ENCODE data around the gene EXOC4. TPM values are rescaled to one million over a fixed set of nuclear protein-coding genes. Genes with fewer than 3 reads are reported as not detected.

Gene EXOC4
- total RNA-seq, 1 experiment from 2014 or later = 111 TPM

DNA sequence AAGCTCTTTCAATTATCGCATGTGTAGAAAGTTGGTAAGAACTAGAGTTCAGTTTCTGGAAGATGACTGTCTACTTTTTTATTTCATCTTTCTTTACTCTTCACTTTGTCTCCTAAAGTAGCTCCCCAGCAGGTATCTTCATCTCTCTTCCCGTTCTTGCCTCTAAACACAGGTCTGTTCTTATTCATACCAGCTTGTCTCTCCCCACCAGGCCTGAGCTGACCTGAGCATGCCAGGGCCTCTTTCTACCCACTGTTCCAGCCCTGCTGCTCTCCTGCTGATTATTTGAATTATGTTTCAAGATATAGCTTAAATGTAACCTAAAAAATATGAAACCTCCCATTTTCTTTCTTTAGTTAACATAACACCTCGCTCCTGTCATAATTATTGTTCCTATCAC lies 488.2 kb downstream of the EXOC4 start:
- no peak overlapping the region for H3K9ac ChIP-seq (ENCODE audit: low read length)

DNA sequence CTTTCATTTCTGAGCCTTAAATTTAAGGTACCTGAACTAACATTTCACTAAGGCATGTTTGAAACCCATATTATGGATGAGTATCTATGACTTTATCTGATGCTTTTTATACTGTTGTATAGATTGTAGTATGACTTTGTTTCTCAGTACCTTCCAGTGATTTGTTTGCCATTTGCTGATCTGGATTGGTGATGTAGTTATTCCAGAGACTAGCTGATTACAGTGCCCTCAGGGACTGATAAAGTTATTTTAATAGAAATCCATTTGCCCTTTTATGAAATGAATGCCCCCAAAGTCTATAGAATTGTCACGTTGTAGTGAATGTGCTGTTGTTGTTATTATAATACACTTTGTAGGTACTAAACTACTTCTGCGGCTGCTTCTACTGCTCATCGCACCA lies 488.8 kb downstream of the EXOC4 start:
- no peak overlapping the region for H3K27ac ChIP-seq (ENCODE audit: low read length)
- H3K4me1 ChIP-seq (ENCODE audit: low read length) = no peaks in the 10 kb centered on the region
- no peaks in the 10 kb centered on the region for H3K79me2 ChIP-seq (ENCODE audit: low read length)
- H3K36me3 ChIP-seq (ENCODE audit: insufficient read depth, low read length) = no peaks in the 10 kb centered on the region
- no peaks in the 10 kb centered on the region for H3K9me3 ChIP-seq (ENCODE audit: low read length)
- H4K20me1 ChIP-seq (ENCODE audit: insufficient read depth, low read depth, low read length) = 0 out of 2 replicates have a peak, but pooled peaks cover 4% of the 10 kb centered on the region
- no peak overlapping the region for H3K9ac ChIP-seq (ENCODE audit: low read length)
- no peak for DNase-seq
- no peaks in the 10 kb centered on the region for H3K27me3 ChIP-seq (ENCODE audit: low read length)
- H3K9me2 ChIP-seq (replicated peaks; ENCODE audit: insufficient read depth, low read length) = no peaks in the 10 kb centered on the region
- H3K4me3 ChIP-seq (ENCODE audit: low read length) = no peak overlapping the region
- H2AFZ ChIP-seq (ENCODE audit: low read length) = no peak overlapping the region
- no peak overlapping the region for H3K4me2 ChIP-seq (ENCODE audit: low read depth, low read length, poor library complexity, severe bottlenecking)

More for the DNA sequence above, 488.2 kb downstream of the EXOC4 start:
- no peak overlapping the region for H2AFZ ChIP-seq (ENCODE audit: low read length)
- DNase-seq = no peak
- H4K20me1 ChIP-seq (ENCODE audit: insufficient read depth, low read depth, low read length) = 0 out of 2 replicates have a peak, but pooled peaks cover 4% of the 10 kb centered on the region
- no peaks in the 10 kb centered on the region for H3K4me1 ChIP-seq (ENCODE audit: low read length)
- no peak overlapping the region for H3K27ac ChIP-seq (ENCODE audit: low read length)
- H3K36me3 ChIP-seq (ENCODE audit: insufficient read depth, low read length) = no peaks in the 10 kb centered on the region
- H3K27me3 ChIP-seq (ENCODE audit: low read length) = no peaks in the 10 kb centered on the region
- no peak overlapping the region for H3K4me2 ChIP-seq (ENCODE audit: low read depth, low read length, poor library complexity, severe bottlenecking)
- H3K9me2 ChIP-seq (replicated peaks; ENCODE audit: insufficient read depth, low read length) = no peaks in the 10 kb centered on the region
- no peaks in the 10 kb centered on the region for H3K79me2 ChIP-seq (ENCODE audit: low read length)
- H3K4me3 ChIP-seq (ENCODE audit: low read length) = no peak overlapping the region
- H3K9me3 ChIP-seq (ENCODE audit: low read length) = no peaks in the 10 kb centered on the region

DNA sequence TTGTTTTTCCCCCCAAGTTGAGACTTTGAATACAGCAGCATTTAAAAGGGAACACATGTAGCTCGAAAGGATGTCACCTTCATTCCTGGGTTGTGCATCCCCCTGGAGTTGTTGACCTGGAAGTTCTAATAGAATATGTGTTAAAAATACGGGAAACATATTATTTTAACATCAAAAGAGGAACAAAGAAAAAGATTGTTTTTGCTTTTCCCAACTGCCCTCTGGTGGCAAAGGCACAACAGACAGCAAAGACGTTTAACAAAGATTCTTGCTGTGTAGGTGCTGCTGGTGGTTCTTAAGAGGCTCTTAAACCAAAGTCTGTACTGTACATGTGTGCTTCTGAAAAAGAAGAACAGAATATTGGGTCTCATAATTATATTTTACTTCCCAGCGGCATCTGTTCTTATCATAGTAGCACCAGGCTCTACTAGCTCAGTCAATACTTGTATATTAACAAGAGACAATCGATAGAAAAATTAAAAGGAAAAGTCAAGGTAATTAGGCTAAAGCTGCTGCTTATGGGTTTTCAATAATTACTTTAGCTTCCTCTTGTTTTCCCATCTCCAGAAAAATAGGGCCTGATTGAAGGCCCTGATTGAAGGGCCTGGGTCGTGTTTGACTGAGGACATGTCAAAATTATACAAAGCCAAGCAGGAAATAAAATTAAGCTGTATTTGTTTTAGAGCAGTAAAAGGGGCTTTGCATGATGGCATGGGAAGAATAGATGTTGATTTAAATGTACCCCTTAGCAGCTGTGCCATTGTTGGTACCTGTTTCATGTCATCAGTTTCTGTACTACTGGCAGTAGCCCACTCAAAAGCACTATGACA lies 490.0 kb downstream of the EXOC4 start:
- no peaks in the 10 kb centered on the region for H3K36me3 ChIP-seq (ENCODE audit: insufficient read depth, low read length)
- peak; percentile 65 for DNase-seq

DNA sequence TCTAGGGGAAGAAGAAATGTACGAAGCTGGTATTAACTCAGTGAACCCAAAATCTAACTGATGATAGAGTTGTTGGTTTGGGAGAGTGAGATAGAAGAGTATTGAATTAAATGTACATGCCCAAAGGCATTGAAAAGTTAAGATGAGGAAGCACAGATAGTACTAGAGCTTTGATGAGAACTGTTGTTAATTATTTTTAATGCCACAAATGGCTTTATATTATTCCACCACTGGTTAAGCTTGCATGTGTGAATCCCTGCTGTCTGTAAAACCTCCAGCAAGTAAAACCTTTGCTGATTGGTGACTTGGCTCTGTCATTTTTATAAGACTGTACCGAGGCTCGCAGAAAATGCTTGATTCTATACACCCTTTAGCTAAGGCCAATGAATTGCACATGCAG lies 491.6 kb downstream of the EXOC4 start:
- Histone ChIP-seq H3K9me3 (ENCODE audit: low read length) (no peaks in the 10 kb centered on the region), H3K4me1 (ENCODE audit: low read length) (no peaks in the 10 kb centered on the region), H3K4me3 (ENCODE audit: low read length) (no peak overlapping the region), H3K9me2 (replicated peaks; ENCODE audit: insufficient read depth, low read length) (no peaks in the 10 kb centered on the region), H3K79me2 (ENCODE audit: low read length) (no peaks in the 10 kb centered on the region), H3K9ac (ENCODE audit: low read length) (no peak overlapping the region), H3K36me3 (ENCODE audit: insufficient read depth, low read length) (no peaks in the 10 kb centered on the region), H2AFZ (ENCODE audit: low read length) (no peak overlapping the region), H3K27me3 (ENCODE audit: low read length) (no peaks in the 10 kb centered on the region), H3K4me2 (ENCODE audit: low read depth, low read length, poor library complexity, severe bottlenecking) (no peak overlapping the region), H3K27ac (ENCODE audit: low read length) (no peak overlapping the region), H4K20me1 (ENCODE audit: insufficient read depth, low read depth, low read length) (0 out of 2 replicates have a peak, but pooled peaks cover 4% of the 10 kb centered on the region)
- no peak for DNase-seq

More for the DNA sequence above, 490.0 kb downstream of the EXOC4 start:
- H3K9ac ChIP-seq (ENCODE audit: low read length) = no peak overlapping the region
- H2AFZ ChIP-seq (ENCODE audit: low read length) = no peak overlapping the region
- H3K4me2 ChIP-seq (ENCODE audit: low read depth, low read length, poor library complexity, severe bottlenecking) = no peak overlapping the region
- H3K9me3 ChIP-seq (ENCODE audit: low read length) = no peaks in the 10 kb centered on the region
- no peak overlapping the region for H3K4me3 ChIP-seq (ENCODE audit: low read length)
- H4K20me1 ChIP-seq (ENCODE audit: insufficient read depth, low read depth, low read length) = 0 out of 2 replicates have a peak, but pooled peaks cover 4% of the 10 kb centered on the region
- H3K9me2 ChIP-seq (replicated peaks; ENCODE audit: insufficient read depth, low read length) = no peaks in the 10 kb centered on the region
- H3K27ac ChIP-seq (ENCODE audit: low read length) = no peak overlapping the region
- H3K4me1 ChIP-seq (ENCODE audit: low read length) = no peaks in the 10 kb centered on the region
- no peaks in the 10 kb centered on the region for H3K79me2 ChIP-seq (ENCODE audit: low read length)
- H3K27me3 ChIP-seq (ENCODE audit: low read length) = no peaks in the 10 kb centered on the region

DNA sequence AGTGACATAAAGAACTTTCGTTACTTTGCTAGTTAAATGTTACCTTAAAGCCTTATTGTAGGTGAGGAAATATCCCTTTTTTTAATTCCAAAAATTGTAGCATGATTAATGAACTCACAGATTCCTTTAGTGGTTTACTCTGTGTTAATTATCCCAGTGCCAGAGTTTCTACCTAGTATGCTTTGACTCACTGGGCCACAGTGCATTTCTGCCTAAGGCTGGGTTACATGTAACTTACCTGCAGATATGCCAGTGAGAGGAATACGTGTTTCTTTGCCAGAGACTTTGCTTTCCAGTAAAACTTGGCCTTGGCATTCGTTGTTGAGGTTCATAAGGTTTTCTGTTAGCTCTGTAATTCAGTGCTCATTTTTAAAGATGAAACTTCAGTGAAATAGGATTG lies 493.4 kb downstream of the EXOC4 start:
- 0 out of 2 replicates have a peak, but pooled peaks cover 4% of the 10 kb centered on the region for H4K20me1 ChIP-seq (ENCODE audit: insufficient read depth, low read depth, low read length)
- no peak overlapping the region for H3K4me3 ChIP-seq (ENCODE audit: low read length)

DNA sequence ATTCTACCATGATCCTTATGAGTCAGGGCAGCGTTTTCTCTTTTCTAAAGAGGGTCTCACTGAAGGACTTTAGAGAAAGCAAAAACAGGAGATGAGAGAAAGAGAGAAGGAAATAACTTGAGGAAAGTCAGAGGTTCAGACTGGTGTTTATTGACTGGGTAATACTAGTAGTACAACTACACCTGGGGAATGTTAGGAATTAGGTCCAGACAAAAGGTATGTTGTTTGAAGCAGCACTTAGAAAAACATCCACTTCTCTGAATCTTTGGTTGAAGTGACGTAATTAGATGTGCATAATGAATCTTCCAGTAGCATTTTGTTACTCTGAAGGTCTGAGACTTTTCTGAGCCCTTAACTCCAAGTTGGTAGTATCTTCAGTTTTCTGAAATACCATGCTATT lies 494.0 kb downstream of the EXOC4 start:
- H3K79me2 ChIP-seq (ENCODE audit: low read length) = no peaks in the 10 kb centered on the region
- H2AFZ ChIP-seq (ENCODE audit: low read length) = no peak overlapping the region
- no peaks in the 10 kb centered on the region for H3K36me3 ChIP-seq (ENCODE audit: insufficient read depth, low read length)

More for the DNA sequence above, 493.4 kb downstream of the EXOC4 start:
- Histone ChIP-seq H2AFZ (ENCODE audit: low read length) (no peak overlapping the region), H3K27me3 (ENCODE audit: low read length) (no peaks in the 10 kb centered on the region), H3K4me1 (ENCODE audit: low read length) (no peaks in the 10 kb centered on the region), H3K4me2 (ENCODE audit: low read depth, low read length, poor library complexity, severe bottlenecking) (no peak overlapping the region), H3K9me2 (replicated peaks; ENCODE audit: insufficient read depth, low read length) (no peaks in the 10 kb centered on the region), H3K9ac (ENCODE audit: low read length) (no peak overlapping the region), H3K79me2 (ENCODE audit: low read length) (no peaks in the 10 kb centered on the region), H3K9me3 (ENCODE audit: low read length) (no peaks in the 10 kb centered on the region), H3K27ac (ENCODE audit: low read length) (no peak overlapping the region), H3K36me3 (ENCODE audit: insufficient read depth, low read length) (no peaks in the 10 kb centered on the region)
- DNase-seq = no peak

DNA sequence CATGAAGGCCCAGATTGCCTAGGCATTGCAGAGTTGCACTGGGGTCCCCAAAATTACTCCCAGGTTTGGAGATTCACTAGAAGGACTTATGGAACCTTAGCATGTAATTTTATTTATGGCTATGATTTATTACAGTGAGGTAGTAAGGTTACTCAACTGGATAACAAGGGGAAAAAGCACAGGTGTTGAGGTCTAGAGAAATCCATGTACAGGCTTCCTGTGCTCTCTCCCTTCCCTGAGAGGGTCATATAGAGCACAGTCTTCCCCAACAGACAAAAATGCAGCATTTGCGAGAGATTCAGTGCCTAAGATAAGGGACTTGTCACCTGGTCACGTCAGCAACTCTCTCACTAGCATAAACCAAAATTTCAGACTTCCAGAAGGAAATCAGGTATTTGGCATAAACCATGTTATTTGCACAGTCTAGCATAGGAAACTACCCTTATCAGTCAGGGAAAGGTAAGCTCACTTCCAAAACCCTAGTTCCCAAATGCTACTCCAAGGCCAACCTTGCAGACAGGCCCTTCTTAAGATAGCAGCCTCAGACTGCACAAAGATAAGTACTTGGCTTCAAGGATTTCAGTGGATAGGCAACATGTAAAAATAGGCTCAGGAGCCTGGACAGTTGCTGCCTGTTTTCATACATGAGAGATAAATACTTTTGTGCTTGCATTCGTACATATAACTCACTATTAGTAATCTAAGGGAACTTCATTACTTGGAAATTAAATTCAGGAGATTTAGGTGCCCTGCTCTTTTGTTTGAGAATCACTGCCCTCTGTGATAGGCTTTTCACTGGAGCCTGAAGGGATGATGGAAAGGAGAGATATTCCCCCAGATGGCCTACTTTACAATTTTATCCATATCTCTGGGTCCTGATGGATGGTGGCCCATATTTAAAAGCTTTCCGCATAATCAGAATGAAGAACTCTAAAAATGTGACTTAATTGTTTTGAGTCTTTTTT lies 495.8 kb downstream of the EXOC4 start:
- H3K27ac ChIP-seq (ENCODE audit: low read length) = no peak overlapping the region
- no peaks in the 10 kb centered on the region for H3K27me3 ChIP-seq (ENCODE audit: low read length)
- no peaks in the 10 kb centered on the region for H3K36me3 ChIP-seq (ENCODE audit: insufficient read depth, low read length)
- no peak for DNase-seq
- no peaks in the 10 kb centered on the region for H3K4me1 ChIP-seq (ENCODE audit: low read length)
- no peaks in the 10 kb centered on the region for H3K9me3 ChIP-seq (ENCODE audit: low read length)
- no peaks in the 10 kb centered on the region for H3K9me2 ChIP-seq (replicated peaks; ENCODE audit: insufficient read depth, low read length)
- no peak overlapping the region for H3K4me2 ChIP-seq (ENCODE audit: low read depth, low read length, poor library complexity, severe bottlenecking)
- H4K20me1 ChIP-seq (ENCODE audit: insufficient read depth, low read depth, low read length) = no peaks in the 10 kb centered on the region
- H3K79me2 ChIP-seq (ENCODE audit: low read length) = no peaks in the 10 kb centered on the region
- no peak overlapping the region for H2AFZ ChIP-seq (ENCODE audit: low read length)
- H3K9ac ChIP-seq (ENCODE audit: low read length) = no peak overlapping the region
- H3K4me3 ChIP-seq (ENCODE audit: low read length) = no peak overlapping the region

More for the DNA sequence above, 494.0 kb downstream of the EXOC4 start:
- Histone ChIP-seq H3K4me2 (ENCODE audit: low read depth, low read length, poor library complexity, severe bottlenecking) (no peak overlapping the region), H3K4me1 (ENCODE audit: low read length) (no peaks in the 10 kb centered on the region), H3K9ac (ENCODE audit: low read length) (no peak overlapping the region), H4K20me1 (ENCODE audit: insufficient read depth, low read depth, low read length) (0 out of 2 replicates have a peak, but pooled peaks cover 4% of the 10 kb centered on the region), H3K27ac (ENCODE audit: low read length) (no peak overlapping the region), H3K9me3 (ENCODE audit: low read length) (no peaks in the 10 kb centered on the region), H3K9me2 (replicated peaks; ENCODE audit: insufficient read depth, low read length) (no peaks in the 10 kb centered on the region), H3K27me3 (ENCODE audit: low read length) (no peaks in the 10 kb centered on the region), H3K4me3 (ENCODE audit: low read length) (no peak overlapping the region)
- DNase-seq = no peak

DNA sequence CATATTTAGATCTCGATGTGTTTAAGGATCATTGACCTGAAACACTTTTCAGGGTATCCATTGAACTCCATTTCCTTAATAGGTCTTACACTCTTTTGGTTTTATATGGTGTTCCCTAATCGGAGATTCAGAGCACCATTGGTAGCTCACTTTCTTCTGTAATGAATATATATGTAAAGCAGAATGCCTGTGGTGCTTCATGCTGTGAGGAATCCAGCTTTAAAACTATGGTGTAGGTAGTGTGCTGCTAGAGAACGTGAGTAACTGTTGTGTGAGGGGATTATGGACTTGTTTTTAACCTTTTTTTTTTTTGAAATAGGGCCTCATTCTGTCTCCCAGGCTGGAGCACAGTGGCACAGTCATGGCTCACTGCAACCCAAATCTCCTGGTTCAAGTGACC lies 497.4 kb downstream of the EXOC4 start:
- Histone ChIP-seq H3K27me3 (ENCODE audit: low read length) (no peaks in the 10 kb centered on the region), H3K79me2 (ENCODE audit: low read length) (no peaks in the 10 kb centered on the region), H3K9me2 (replicated peaks; ENCODE audit: insufficient read depth, low read length) (no peaks in the 10 kb centered on the region), H4K20me1 (ENCODE audit: insufficient read depth, low read depth, low read length) (no peaks in the 10 kb centered on the region; the same call in 1 of the 2 replicates), H3K36me3 (ENCODE audit: insufficient read depth, low read length) (no peaks in the 10 kb centered on the region), H3K27ac (ENCODE audit: low read length) (no peak overlapping the region), H3K4me3 (ENCODE audit: low read length) (no peak overlapping the region), H3K4me2 (ENCODE audit: low read depth, low read length, poor library complexity, severe bottlenecking) (no peak overlapping the region), H3K9me3 (ENCODE audit: low read length) (no peaks in the 10 kb centered on the region), H3K9ac (ENCODE audit: low read length) (no peak overlapping the region), H3K4me1 (ENCODE audit: low read length) (no peaks in the 10 kb centered on the region), H2AFZ (ENCODE audit: low read length) (no peak overlapping the region)
- no peak for DNase-seq

Measured in Karpas-422 (cell line).